ENCODE measurements around the gene SNRPB. TPM values are rescaled to one million over a fixed set of nuclear protein-coding genes. Genes with fewer than 3 reads are reported as not detected.

SNRPB gene
- polyA plus RNA-seq, 12 donors: 62.3 to 96.8 (median 70.5) TPM; not detected in 1

- DNase-seq: no peak
Observed at GRCh38 chr20:2483504-2483903, 12.9 kb upstream of the SNRPB start.

GRCh38 chr20:2480381-2480780, 9.8 kb upstream of the SNRPB start:
- no peak for DNase-seq

GRCh38 chr20:2476742-2477615, 6.4 kb upstream of the SNRPB start:
- no peak for DNase-seq

GRCh38 chr20:2475850-2476741, 5.5 kb upstream of the SNRPB start:
- DNase-seq: no peak

- no peak for DNase-seq
Observed at GRCh38 chr20:2473516-2473915, 2.9 kb upstream of the SNRPB start.

- DNase-seq: peak; percentile 56
Observed at GRCh38 chr20:2469991-2470422, 582 bp downstream of the SNRPB start.

- no peak for DNase-seq
Observed at GRCh38 chr20:2468581-2469407, 1.8 kb downstream of the SNRPB start.

- no peak for DNase-seq
Observed at GRCh38 chr20:2467412-2467811, 3.2 kb downstream of the SNRPB start.

- DNase-seq: no peak
Observed at GRCh38 chr20:2465100-2465499, 5.5 kb downstream of the SNRPB start.

GRCh38 chr20:2463616-2464365, 6.8 kb downstream of the SNRPB start:
- no peak for DNase-seq

- DNase-seq: no peak
Observed at GRCh38 chr20:2462484-2462883, 8.1 kb downstream of the SNRPB start.

- no peak for DNase-seq
Observed at GRCh38 chr20:2460752-2461424, 9.7 kb downstream of the SNRPB start.

- no peak for DNase-seq
Observed at GRCh38 chr20:2459981-2460751, 10.4 kb downstream of the SNRPB start.

- no peak for DNase-seq
Observed at GRCh38 chr20:2458919-2459499, 11.6 kb downstream of the SNRPB start.

- no peak for DNase-seq
Observed at GRCh38 chr20:2455771-2456497, 14.7 kb downstream of the SNRPB start.

GRCh38 chr20:2453792-2454191, 16.8 kb downstream of the SNRPB start:
- no peak for DNase-seq

- DNase-seq: peak; percentile 57
Observed at GRCh38 chr20:2451939-2452732, 18.5 kb downstream of the SNRPB start.

- DNase-seq: no peak
Observed at GRCh38 chr20:2451422-2451821, 19.2 kb downstream of the SNRPB start.
